Islet of Langerhans (tissue), 1 donor: Measurements from ENCODE around the gene VAMP8.
A peak's percentile ranks its signal among the peaks of the same experiment; 100 is the strongest.
"Not testable (repeated sequence)": the region's sequence is repeated elsewhere in the genome, so short reads cannot be mapped to it uniquely, and the experiment has no call there.

Experiments used
- FAIRE-seq: peaks from one replicate; lab custom pipeline; 2011; peaks lifted over from hg19 to GRCh38; lab: Jason Lieb, UNC

The VAMP8 gene

GRCh38 chr2:85579266-85579935, 2.0 kb downstream of the VAMP8 start:
- FAIRE-seq, result no peak

GRCh38 chr2:85580206-85580605, 2.8 kb downstream of the VAMP8 start:
- no peak for FAIRE-seq

- no peak for FAIRE-seq
Observed at GRCh38 chr2:85582492-85582891, 5.1 kb downstream of the VAMP8 start.

GRCh38 chr2:85583667-85584353, 6.4 kb downstream of the VAMP8 start:
- FAIRE-seq, result no peak

- no peak for FAIRE-seq
Observed at GRCh38 chr2:85584354-85584856, 7.0 kb downstream of the VAMP8 start, which contains the start of gene VAMP5. Gene VAMP5 (plus strand): TSS chr2:85584431. CDS start chr2:85584491, 60 bp downstream.

GRCh38 chr2:85584857-85585780, 7.7 kb downstream of the VAMP8 start:
- no peak for FAIRE-seq

- no peak for FAIRE-seq
Observed at GRCh38 chr2:85585781-85586105, 8.4 kb downstream of the VAMP8 start.

GRCh38 chr2:85588236-85588635, 10.8 kb downstream of the VAMP8 start:
- no peak for FAIRE-seq

GRCh38 chr2:85588645-85589044, 11.3 kb downstream of the VAMP8 start:
- FAIRE-seq, result no peak

- FAIRE-seq, result no peak
Observed at GRCh38 chr2:85589181-85589580, 11.8 kb downstream of the VAMP8 start.

GRCh38 chr2:85589982-85590791, 12.8 kb downstream of the VAMP8 start:
- no peak for FAIRE-seq

- no peak for FAIRE-seq
Observed at GRCh38 chr2:85590950-85591349, 13.6 kb downstream of the VAMP8 start.

GRCh38 chr2:85591563-85591962, 14.2 kb downstream of the VAMP8 start:
- no peak for FAIRE-seq

- not testable (repeated sequence) for FAIRE-seq
Observed at GRCh38 chr2:85592299-85592698, 14.9 kb downstream of the VAMP8 start.

- FAIRE-seq, result no peak
Observed at GRCh38 chr2:85593023-85593422, 15.6 kb downstream of the VAMP8 start.

- FAIRE-seq, result no peak
Observed at GRCh38 chr2:85594715-85595300, 17.4 kb downstream of the VAMP8 start.

- peak; percentile 98 for FAIRE-seq
Observed at GRCh38 chr2:85595301-85596025, 18.1 kb downstream of the VAMP8 start, which contains the start of gene RNF181. Gene RNF181 (plus strand): TSS chr2:85595745. CDS start chr2:85595764, 19 bp downstream.

- no peak for FAIRE-seq
Observed at GRCh38 chr2:85596026-85596333, 18.6 kb downstream of the VAMP8 start.

- no peak for FAIRE-seq
Observed at GRCh38 chr2:85596486-85597143, 19.2 kb downstream of the VAMP8 start.

GRCh38 chr2:85597241-85597640, 19.9 kb downstream of the VAMP8 start:
- FAIRE-seq, result no peak
